K562 (cell line): Measurements from ENCODE around the gene NES. TPM values are rescaled to one million over a fixed set of nuclear protein-coding genes. Genes with fewer than 3 reads are reported as not detected.

ENCODE experiments used
- ATAC-seq: fragments of 200-7000 bp; cut with Tn5 transposase; 3 replicates; pipeline ENCODE4 v1.9.1; 2020; ENCODE audit warnings: moderate library complexity
- BruUV-seq: library from RNA; stranded (reverse); fragments of 400-500 nt; replicated peaks from 2 replicates; lab custom pipeline; 2021; lab: Mats Ljungman, UMichigan
- CTCF ChIA-PET: fragments of 300-600 bp; formaldehyde crosslinking; extraction: SDS; loops from one replicate; lab custom pipeline; 2021; ENCODE audit warnings: low intra/inter-chr PET ratio; lab: Yijun Ruan, JAX
- POLR2A ChIA-PET: fragments of 300-600, 350-650 bp; sonication (Branson Sonifier 250); formaldehyde crosslinking; extraction: SDS; loops from one replicate; lab custom pipeline; 2021; ENCODE audit warnings: antibody characterized with exemption, inconsistent platforms; lab: Yijun Ruan, JAX
- DNase-seq, 4 experiments: peaks; one replicate each; pipeline versions ENCODE4 v3.0.0 to v3.0.0-alpha.2; 2011 to 2018; ENCODE audit warnings: low spot score in 3 of 4, mixed read lengths in 3 of 4; ENCODE audit errors: extremely low read depth in 1 of 4
- FAIRE-seq: peaks from 2 replicates; lab custom pipeline; 2011; peaks lifted over from hg19 to GRCh38; lab: Jason Lieb, UNC
- H2AFZ ChIP-seq: 2 replicates; pipeline ENCODE4 v1.6.0; 2011; ENCODE audit warnings: low read depth, low read length, control low read depth, inconsistent platforms
- H3K27ac ChIP-seq: fragments of 200-600 bp; 3 replicates; pipeline ENCODE4 v1.8.0; 2011; ENCODE audit warnings: low read depth, mild to moderate bottlenecking, control low read depth, inconsistent platforms, low read length, moderate library complexity, mixed read lengths; ENCODE audit errors: extremely low read depth
- H3K27me3 ChIP-seq, 2 experiments: fragments of 300-600 bp in 1 of 2; 2 replicates in 1 of 2; 3 replicates in 1 of 2; pipeline versions ENCODE4 v1.6.0 to v1.8.0; 2011; ENCODE audit warnings: inconsistent platforms in 2 of 2, low read length in 2 of 2, mild to moderate bottlenecking in 1 of 2, mixed read lengths in 1 of 2, moderate library complexity in 1 of 2; ENCODE audit not compliant: control insufficient read depth in 2 of 2, insufficient read depth in 2 of 2
- H3K36me3 ChIP-seq: fragments of 300-600 bp; 3 replicates; pipeline ENCODE4 v1.8.0; 2011; ENCODE audit warnings: mild to moderate bottlenecking, low read length, inconsistent platforms; ENCODE audit not compliant: control insufficient read depth, insufficient read depth
- H3K4me1 ChIP-seq, 2 experiments: fragments of 200-600 bp in 1 of 2; replicated peaks in 1 of 2; 2 replicates in 1 of 2; 3 replicates in 1 of 2; pipeline versions ENCODE4 v1.5.1 to v1.8.0; 2011; ENCODE audit warnings: inconsistent platforms in 2 of 2, low read length in 2 of 2, mild to moderate bottlenecking in 1 of 2, mixed read lengths in 1 of 2, moderate library complexity in 1 of 2; ENCODE audit not compliant: control insufficient read depth in 2 of 2, insufficient read depth in 2 of 2
- H3K4me2 ChIP-seq: 2 replicates; pipeline ENCODE4 v1.6.1; 2011; ENCODE audit warnings: low read length, control low read depth, inconsistent platforms, mixed read lengths; ENCODE audit not compliant: insufficient read depth
- H3K4me3 ChIP-seq: fragments of 200-600 bp; sonication (generic), shearing (Covaris generic); 2 replicates; pipeline ENCODE4 v1.5.1; 2016; ENCODE audit warnings: control low read depth, inconsistent platforms
- H3K79me2 ChIP-seq: fragments of 200-600 bp; 3 replicates; pipeline ENCODE4 v1.8.0; 2011; ENCODE audit warnings: low read length, inconsistent platforms; ENCODE audit not compliant: control insufficient read depth, insufficient read depth
- H3K9ac ChIP-seq, 2 experiments: 2 replicates each; pipeline versions ENCODE4 v1.6.0 to v1.6.1; 2011; ENCODE audit warnings: low read depth in 2 of 2, low read length in 2 of 2, control low read depth in 1 of 2, inconsistent platforms in 1 of 2, mild to moderate bottlenecking in 1 of 2, mixed read lengths in 1 of 2; ENCODE audit not compliant: insufficient read depth in 1 of 2
- H3K9me1 ChIP-seq: one replicate; pipeline ENCODE4 v1.6.0; 2011; ENCODE audit warnings: inconsistent platforms, mild to moderate bottlenecking, low read length, moderate library complexity; ENCODE audit not compliant: control insufficient read depth, insufficient read depth
- H3K9me3 ChIP-seq: replicated peaks from 2 replicates; pipeline ENCODE4 v1.5.1; 2011; ENCODE audit warnings: low read depth, low read length, inconsistent platforms; ENCODE audit not compliant: control insufficient read depth, insufficient read depth
- H4K20me1 ChIP-seq: replicated peaks from 2 replicates; pipeline ENCODE4 v1.6.1; 2011; ENCODE audit warnings: low read length, inconsistent platforms, mixed read lengths; ENCODE audit not compliant: control insufficient read depth, insufficient read depth
- BCOR ChIP-seq: fragments of 450-650 bp; IDR thresholded peaks from 2 replicates; pipeline ENCODE4 v1.6.1; 2016
- CBX3 ChIP-seq, 2 experiments: IDR thresholded peaks; 1 replicate in 1 of 2; 2 replicates in 1 of 2; pipeline ENCODE4 v1.6.1; 2012; ENCODE audit warnings: inconsistent platforms in 2 of 2, low read length in 2 of 2, borderline replicate concordance in 1 of 2, control low read depth in 1 of 2
- CHD7 ChIP-seq: fragments of 200-600 bp; sonication (generic); IDR thresholded peaks from one replicate; pipeline ENCODE4 v1.6.1; 2012; ENCODE audit warnings: mild to moderate bottlenecking, low read depth, low read length, inconsistent platforms
- DDX20 ChIP-seq: fragments of 450-650 bp; IDR thresholded peaks from 2 replicates; pipeline ENCODE4 v1.6.1; 2016; ENCODE audit warnings: missing genetic modification characterization, low read depth, mild to moderate bottlenecking, missing compliant biosample characterization, moderate library complexity
- KDM5B ChIP-seq: fragments of 200-600 bp; sonication (generic); IDR thresholded peaks from 2 replicates; pipeline ENCODE4 v1.6.1; 2012; ENCODE audit warnings: low read depth, mild to moderate bottlenecking, moderate library complexity, low read length, control low read depth, inconsistent platforms; ENCODE audit not compliant: insufficient replicate concordance
- RBM25 ChIP-seq: fragments of 200-400 bp; formaldehyde crosslinking; IDR thresholded peaks from 2 replicates; pipeline ENCODE4 v1.6.1; 2018; ENCODE audit warnings: low read length, low read depth, moderate library complexity; ENCODE audit not compliant: severe bottlenecking
- SOX6 ChIP-seq: fragments of 450-650 bp; IDR thresholded peaks from 2 replicates; pipeline ENCODE4 v1.6.1; 2014; ENCODE audit warnings: mild to moderate bottlenecking
- WGBS: fragments of 100-300 bp; shearing (Covaris generic); methylation state at CpG from one replicate; pipeline ENCODE4 v1.1.6; 2016; ENCODE audit warnings: low coverage, mixed read lengths; ENCODE audit not compliant: insufficient coverage; ENCODE audit errors: missing lambda C conversion rate; 5-methylcytosine and 5-hydroxymethylcytosine counted together
- in situ Hi-C: fragments of 300-500 bp; cut with MboI; formaldehyde crosslinking; loops from 4 replicates; pipeline ENCODE4 v1.15.0; 2018; ENCODE audit warnings: inconsistent platforms, mixed read lengths
- intact Hi-C: fragments of 100-400 bp; cut with micrococcal nuclease; formaldehyde crosslinking; loops from 2 replicates; pipeline ENCODE4 v1.14.2; 2022
- polyA plus RNA-seq, 8 experiments: library from polyadenylated mRNA; depleted of rRNA in 4 of 8; stranded (reverse) in 5 of 8; unstranded in 3 of 8; fragments of >200 nt; fragmentation: Nextera tagmentation in 2 of 8; fragmentation: Illumina TruSeq in 1 of 8; extraction: Ambion mirVana in 2 of 8; extraction: Trizol in 1 of 8; gene quantifications; 2 replicates each; pipeline versions ENCODE4 v1.2.1 to v1.2.3, GENCODE V29; 2011 to 2014; ENCODE audit warnings: inconsistent platforms in 1 of 8, missing spikeins in 1 of 8
- total RNA-seq, 7 experiments: library from RNA; depleted of rRNA in 6 of 7; stranded (reverse); fragments of >200 nt in 6 of 7; fragmentation: Illumina TruSeq in 2 of 7; extraction: Trizol in 2 of 7; gene quantifications; 2 replicates each; pipeline versions ENCODE4 v1.2.1 to v1.2.3, GENCODE V29; 2011 to 2021; ENCODE audit warnings: low replicate concordance in 1 of 7

The NES gene
- total and polyA plus RNA-seq, 9 of the 15 experiments (the other 6 are each of a cell fraction or from before 2014, with no cell fraction given) = 0.10 to 8.6 (median 4.2) TPM

GRCh38 chr1:156666862-156667609, 10.2 kb downstream of the NES start:
- POLR2A ChIA-PET = interaction anchor here (0.8 kb wide), 1 partner anchor 40 kb away, joined by 3 read pairs; no protein-coding TSS in a partner anchor
- Histone ChIP-seq H3K36me3 (no peaks in the 10 kb centered on the region), H3K27ac (no peak overlapping the region; the same call in 2 of the 3 replicates), H3K9me1 (no peaks in the 10 kb centered on the region), H3K79me2 (peaks cover 6% of the 10 kb centered on the region; the same call in 1 of the 3 replicates), H3K9ac (peak overlapping the region in 1 of 2 experiments; percentile 84; a peak in 2 of 4 replicates), H3K4me2 (no peak overlapping the region), H4K20me1 (no peaks in the 10 kb centered on the region), H3K4me3 (no peak overlapping the region), H2AFZ (no peak overlapping the region), H3K27me3 (no peaks in the 10 kb centered on the region), H3K9me3 (no peaks in the 10 kb centered on the region), H3K4me1 (peaks cover 39 to 80% of the 10 kb centered on the region in 2 experiments)
- WGBS = 80% methylated on average over 9 of the region's 9 CpGs
- intact Hi-C loops = no loop called here
- peak in 1 of 4 experiments; percentile 32 for DNase-seq
- CTCF ChIA-PET = no interaction called here
- no peak for FAIRE-seq
- BruUV-seq = no TSS peak
- ATAC-seq = no peak
- no peak for TF ChIP-seq CHD7
- TF ChIP-seq RBM25 = peak; percentile 68
- TF ChIP-seq KDM5B = no peak
- TF ChIP-seq BCOR = peak; percentile 41; the same call in 1 of the 2 replicates
- no peak for TF ChIP-seq DDX20 (tag)
- peak in 1 of 2 experiments; percentile 11; a peak in 1 of 3 replicates for TF ChIP-seq CBX3 (IDR thresholded peaks at IDR 0.05; ENCODE audit: borderline replicate concordance in 1 of 2, low read length in 2 of 2)
- TF ChIP-seq SOX6 = no peak
- in situ Hi-C loops = no loop called here
